ENCODE results near the gene CDIP1. TPM values are rescaled to one million over a fixed set of nuclear protein-coding genes. Genes with fewer than 3 reads are reported as not detected.

The CDIP1 gene
- total RNA-seq, 3 donors from 2014 or later (not counting 1 experiment from before 2014, with no cell fraction given), result 35.2 to 49.2 (median 37.9) TPM

GRCh38 chr16:4580250-4580649 lies 41.7 kb upstream of the CDIP1 start:
- Histone ChIP-seq H3K4me1 (ENCODE audit: control insufficient read depth, insufficient read depth, low read length) (peaks cover 3% of the 10 kb centered on the region), H3K36me3 (ENCODE audit: control insufficient read depth, insufficient read depth, low read length) (no peaks in the 10 kb centered on the region), H3K27ac (ENCODE audit: low read length) (no peak overlapping the region), H3K27me3 (ENCODE audit: control insufficient read depth, insufficient read depth, low read length) (no peaks in the 10 kb centered on the region), H3K9me3 (ENCODE audit: control insufficient read depth, insufficient read depth, low read length) (no peaks in the 10 kb centered on the region), H3K4me3 (ENCODE audit: low read length) (no peak overlapping the region)
- no peak for ATAC-seq
- intact Hi-C loops (cut with micrococcal nuclease), result no loop called here
- no peak for DNase-seq
- 82% methylated on average over 5 of the region's 6 CpGs for WGBS (ENCODE audit: insufficient coverage)
- H3K9me3 Mint-ChIP-seq, result no peaks in the 10 kb centered on the region
- no peaks in the 10 kb centered on the region for H3K27me3 Mint-ChIP-seq (ENCODE audit: low read depth in 2 of 2)
- H3K27ac Mint-ChIP-seq, result no peak overlapping the region
- no peaks in the 10 kb centered on the region for H3K4me1 Mint-ChIP-seq
- no peaks in the 10 kb centered on the region for H3K36me3 Mint-ChIP-seq
- no peak overlapping the region for H3K4me3 Mint-ChIP-seq
- no peak for TF ChIP-seq CTCF (IDR thresholded peaks at IDR 0.05)

DNA sequence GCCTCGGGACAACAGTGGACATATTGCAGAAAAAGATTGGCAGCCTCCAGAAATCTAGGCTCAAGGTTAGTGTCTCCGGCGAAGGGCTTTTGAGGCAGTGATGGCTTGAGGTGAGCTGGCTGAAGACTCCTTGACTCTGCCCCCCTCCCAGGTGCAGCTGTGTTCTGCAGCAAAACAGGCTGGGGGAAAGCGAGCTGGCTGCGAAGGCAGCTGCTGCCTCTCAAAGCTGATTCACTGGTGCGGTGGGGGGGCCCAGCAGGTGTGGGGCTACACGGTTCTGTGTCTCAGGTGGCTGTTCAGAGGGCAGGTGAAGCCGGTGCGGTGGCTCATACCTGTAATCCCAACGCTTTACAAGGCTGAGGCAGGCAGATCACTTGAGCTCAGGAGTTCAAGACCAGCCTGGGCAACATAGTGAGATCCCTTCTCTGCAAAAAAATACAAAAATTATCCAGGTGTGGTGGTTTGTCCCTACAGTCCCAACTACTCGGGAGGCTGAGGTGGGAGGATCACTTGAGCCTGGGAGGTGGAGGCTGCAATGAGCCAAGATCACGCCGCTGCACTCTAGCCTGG lies 40.5 kb upstream of the CDIP1 start:
- Histone ChIP-seq H3K36me3 (ENCODE audit: control insufficient read depth, insufficient read depth, low read length) (no peaks in the 10 kb centered on the region), H3K4me1 (ENCODE audit: control insufficient read depth, insufficient read depth, low read length) (peaks cover 7% of the 10 kb centered on the region), H3K27ac (ENCODE audit: low read length) (no peak overlapping the region), H3K4me3 (ENCODE audit: low read length) (no peak overlapping the region), H3K9me3 (ENCODE audit: control insufficient read depth, insufficient read depth, low read length) (no peaks in the 10 kb centered on the region), H3K27me3 (ENCODE audit: control insufficient read depth, insufficient read depth, low read length) (no peaks in the 10 kb centered on the region)
- intact Hi-C loops (cut with micrococcal nuclease), result no loop called here
- Mint-ChIP-seq H3K27me3 (ENCODE audit: low read depth in 2 of 2) (no peaks in the 10 kb centered on the region), H3K27ac (no peak overlapping the region), H3K4me3 (no peak overlapping the region), H3K4me1 (no peaks in the 10 kb centered on the region), H3K9me3 (no peaks in the 10 kb centered on the region), H3K36me3 (no peaks in the 10 kb centered on the region)
- WGBS (ENCODE audit: insufficient coverage), result 87% methylated on average over 13 of the region's 13 CpGs
- TF ChIP-seq CTCF (IDR thresholded peaks at IDR 0.05), result no peak
- ATAC-seq (no peak), DNase-seq (no peak)

DNA sequence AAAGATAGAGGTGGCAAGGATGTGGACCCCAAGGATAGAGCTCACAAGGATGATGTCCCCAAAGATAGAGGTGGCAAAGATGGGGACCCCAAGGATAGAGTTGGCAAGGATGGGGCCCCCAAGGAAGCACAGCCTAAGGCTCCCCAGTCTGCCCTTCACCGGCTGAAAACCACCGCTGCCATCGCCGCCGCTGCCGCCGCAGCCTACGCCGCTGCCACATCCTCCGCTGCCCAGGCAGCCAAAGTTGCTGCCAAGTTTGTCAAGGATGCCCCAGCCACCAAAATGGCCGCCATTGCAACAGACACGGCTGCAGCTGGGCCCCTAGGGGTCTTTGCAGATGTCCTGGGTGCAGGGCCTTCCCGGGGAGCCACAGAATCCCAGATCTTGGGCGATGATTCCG lies 37.4 kb upstream of the CDIP1 start:
- Histone ChIP-seq H3K27me3 (ENCODE audit: control insufficient read depth, insufficient read depth, low read length) (no peaks in the 10 kb centered on the region), H3K27ac (ENCODE audit: low read length) (no peak overlapping the region), H3K36me3 (ENCODE audit: control insufficient read depth, insufficient read depth, low read length) (no peaks in the 10 kb centered on the region), H3K9me3 (ENCODE audit: control insufficient read depth, insufficient read depth, low read length) (no peaks in the 10 kb centered on the region), H3K4me1 (ENCODE audit: control insufficient read depth, insufficient read depth, low read length) (peaks cover 7% of the 10 kb centered on the region), H3K4me3 (ENCODE audit: low read length) (no peak overlapping the region)
- intact Hi-C loops (cut with micrococcal nuclease), result no loop called here
- H3K9me3 Mint-ChIP-seq, result no peaks in the 10 kb centered on the region
- WGBS (ENCODE audit: insufficient coverage), result 92% methylated on average over 15 of the region's 15 CpGs
- no peak overlapping the region for H3K27ac Mint-ChIP-seq
- DNase-seq (no peak), ATAC-seq (no peak)
- H3K27me3 Mint-ChIP-seq (ENCODE audit: low read depth in 2 of 2), result no peaks in the 10 kb centered on the region
- no peaks in the 10 kb centered on the region for H3K36me3 Mint-ChIP-seq
- TF ChIP-seq CTCF (IDR thresholded peaks at IDR 0.05), result no peak
- H3K4me1 Mint-ChIP-seq, result no peaks in the 10 kb centered on the region
- no peak overlapping the region for H3K4me3 Mint-ChIP-seq
